Esophagus (tissue), 2 donors: ENCODE results near the gene STAT6. TPM values are rescaled to one million over a fixed set of nuclear protein-coding genes. Genes with fewer than 3 reads are reported as not detected.
A peak's percentile ranks its signal among the peaks of the same experiment; 100 is the strongest.

Experiments used
- H3K27ac ChIP-seq, 2 donors: one replicate each; pipeline ENCODE4 v1.5.1; 2013; ENCODE audit warnings: low read depth in 2 of 2, mild to moderate bottlenecking in 2 of 2, inconsistent platforms in 1 of 2, low read length in 1 of 2, moderate library complexity in 1 of 2
- H3K27me3 ChIP-seq, 2 donors: one replicate each; pipeline ENCODE4 v1.6.1; 2013; ENCODE audit warnings: low read length in 2 of 2, control low read depth in 1 of 2, mild to moderate bottlenecking in 1 of 2; ENCODE audit not compliant: insufficient read depth in 2 of 2, control insufficient read depth in 1 of 2
- H3K36me3 ChIP-seq, 2 donors: one replicate each; pipeline ENCODE4 v1.6.1; 2013; ENCODE audit warnings: low read length in 1 of 2; ENCODE audit not compliant: control insufficient read depth in 2 of 2, insufficient read depth in 2 of 2
- H3K4me1 ChIP-seq, 2 donors: one replicate each; pipeline ENCODE4 v1.6.1; 2013; ENCODE audit warnings: low read length in 1 of 2; ENCODE audit not compliant: control insufficient read depth in 2 of 2, insufficient read depth in 2 of 2
- H3K4me3 ChIP-seq, 2 donors: one replicate each; pipeline ENCODE4 v1.5.1; 2013; ENCODE audit warnings: low read length in 2 of 2, mild to moderate bottlenecking in 2 of 2, low read depth in 1 of 2, moderate library complexity in 1 of 2
- H3K9me3 ChIP-seq, 2 donors: one replicate each; pipeline ENCODE4 v1.6.1; 2013; ENCODE audit warnings: mild to moderate bottlenecking in 2 of 2, low read depth in 1 of 2, low read length in 1 of 2, moderate library complexity in 1 of 2; ENCODE audit not compliant: control insufficient read depth in 2 of 2, insufficient read depth in 1 of 2
- WGBS, 2 donors: extraction: QIAGEN DNeasy Blood & Tissue Kit; methylation state at CpG; one replicate each; pipeline ENCODE4 v1.1.7; 2013; 5-methylcytosine and 5-hydroxymethylcytosine counted together
- polyA plus RNA-seq, 2 donors: library from polyadenylated mRNA; stranded (reverse); fragments of 200-250 nt; gene quantifications; one replicate each; pipeline ENCODE4 v1.2.3, GENCODE V29; 2013
- donor health status: healthy with polysubstance abuse.
- donor health status: Bipolar disorder and iron deficiency.

The STAT6 gene
- polyA plus RNA-seq, 2 donors = 101 to 145 TPM

- Histone ChIP-seq H3K27me3 (no peaks in the 10 kb centered on the region), H3K36me3 (peaks cover 6 to 29% of the 10 kb centered on the region in 2 donors), H3K4me1 (peaks cover 2 to 15% of the 10 kb centered on the region in 2 donors), H3K27ac (peak within 1 kb of the TSS; percentile 47 to 84), H3K9me3 (no peaks in the 10 kb centered on the region), H3K4me3 (no peak within 1 kb of the TSS)
- WGBS, 2 donors = 53 to 64% methylated on average over 8 of the region's 8 CpGs
Observed at GRCh38 chr12:57146961-57147944, 36.1 kb upstream of the STAT6 start, which contains the start of gene LRP1-AS. LRP1-AS (minus strand) TSS chr12:57147619.

GRCh38 chr12:57146092-57146491 is 34.9 kb upstream of the STAT6 start:
- Histone ChIP-seq H3K9me3 (no peaks in the 10 kb centered on the region), H3K27me3 (no peaks in the 10 kb centered on the region), H3K4me3 (no peak overlapping the region), H3K4me1 (peaks cover 0 to 10% of the 10 kb centered on the region in 2 donors), H3K27ac (no peak overlapping the region), H3K36me3 (peaks cover 10 to 39% of the 10 kb centered on the region in 2 donors)
- 71 to 76% methylated on average over 2 of the region's 2 CpGs for WGBS, 2 donors

DNA sequence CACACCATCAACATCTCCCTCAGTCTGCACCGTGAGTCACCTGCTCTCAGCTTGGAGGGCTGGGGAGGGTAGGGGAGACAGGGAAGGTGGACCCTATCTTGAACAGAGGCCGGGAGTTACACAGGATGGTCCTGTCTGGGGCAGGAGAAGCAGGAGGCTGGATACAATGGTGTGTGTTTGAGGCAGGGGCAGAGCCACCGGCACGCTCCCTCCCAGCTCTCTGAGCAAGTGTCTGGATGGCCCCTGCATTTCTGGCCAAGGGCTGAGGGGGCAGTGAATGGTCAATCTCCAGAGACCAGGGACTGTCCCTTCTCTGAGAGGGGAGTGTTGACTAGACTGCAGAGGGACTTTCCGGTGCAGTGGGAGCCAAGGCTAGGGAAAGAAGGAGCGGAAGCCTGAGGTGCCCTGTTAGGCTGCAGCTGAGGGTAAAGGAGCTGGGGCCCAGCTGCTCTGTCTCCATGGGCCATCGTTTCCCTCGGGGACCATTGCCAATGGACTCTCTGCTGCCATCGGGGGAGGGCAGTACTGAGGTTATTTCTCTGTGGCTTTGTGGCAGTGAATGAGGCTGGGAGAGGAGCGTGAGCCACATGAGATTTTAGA is 34.4 kb upstream of the STAT6 start:
- 64 to 67% methylated on average over 10 of the region's 10 CpGs for WGBS, 2 donors
- Histone ChIP-seq H3K4me3 (no peak overlapping the region), H3K27ac (peak overlapping the region in 1 of 2 donors; percentile 33), H3K36me3 (peaks cover 10 to 41% of the 10 kb centered on the region in 2 donors), H3K4me1 (peaks cover 0 to 10% of the 10 kb centered on the region in 2 donors), H3K27me3 (no peaks in the 10 kb centered on the region), H3K9me3 (no peaks in the 10 kb centered on the region)

- peaks cover 13 to 49% of the 10 kb centered on the region in 2 donors for H3K36me3 ChIP-seq
- no peaks in the 10 kb centered on the region for H3K4me1 ChIP-seq
- H3K27me3 ChIP-seq = no peaks in the 10 kb centered on the region
- no peak overlapping the region for H3K27ac ChIP-seq
- H3K9me3 ChIP-seq = no peaks in the 10 kb centered on the region
- WGBS, 2 donors = 81 to 87% methylated on average over 4 of the region's 4 CpGs
- H3K4me3 ChIP-seq = no peak overlapping the region
Observed at GRCh38 chr12:57143454-57143853, 32.3 kb upstream of the STAT6 start.

DNA sequence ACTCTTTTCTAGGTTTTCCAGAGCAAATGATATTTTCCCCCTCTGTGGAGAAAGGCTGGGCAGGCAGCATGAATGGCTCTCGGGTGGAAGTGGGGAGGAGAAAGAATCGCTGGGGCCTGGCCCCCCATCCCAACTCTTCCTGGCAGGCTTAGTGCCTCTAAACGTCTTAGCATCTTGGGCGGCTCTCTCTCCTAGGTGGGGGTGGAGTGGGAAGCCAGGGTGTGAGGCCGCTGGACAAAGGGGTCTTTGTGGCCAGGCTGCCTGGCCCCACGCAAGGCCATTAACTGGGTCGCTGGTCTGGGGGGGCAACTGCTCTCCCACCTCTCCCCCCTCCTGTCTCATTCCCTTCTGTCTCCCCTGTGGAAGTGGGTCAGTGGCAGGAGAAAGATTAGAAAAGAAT is 31.6 kb upstream of the STAT6 start:
- Histone ChIP-seq H3K9me3 (no peaks in the 10 kb centered on the region), H3K27me3 (no peaks in the 10 kb centered on the region), H3K4me3 (no peak overlapping the region), H3K4me1 (no peaks in the 10 kb centered on the region), H3K36me3 (peaks cover 13 to 50% of the 10 kb centered on the region in 2 donors), H3K27ac (no peak overlapping the region)
- 73 to 77% methylated on average over 7 of the region's 7 CpGs for WGBS, 2 donors

DNA sequence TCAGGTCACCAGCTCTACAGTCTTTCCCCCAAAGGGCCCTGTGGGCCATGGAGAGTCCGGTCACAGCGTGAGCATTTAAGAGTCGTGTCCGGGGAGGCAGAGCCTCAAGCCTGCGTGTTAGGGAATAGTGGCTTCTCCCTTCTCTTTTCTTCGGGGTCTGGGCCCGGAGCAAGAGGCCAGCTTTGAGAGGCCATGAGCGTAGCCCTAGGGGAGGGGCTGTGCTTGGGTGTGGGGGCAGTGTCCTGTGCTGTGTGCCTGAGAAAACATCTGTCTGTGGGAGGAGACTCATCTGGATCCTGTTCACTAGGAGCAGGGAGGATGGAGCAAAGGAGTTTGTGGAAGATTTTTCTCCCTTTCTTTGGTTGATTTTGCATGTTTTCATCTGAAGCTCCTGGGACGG is 31.0 kb upstream of the STAT6 start:
- Histone ChIP-seq H3K36me3 (peaks cover 13 to 46% of the 10 kb centered on the region in 2 donors), H3K4me3 (no peak overlapping the region), H3K9me3 (no peaks in the 10 kb centered on the region), H3K27me3 (no peaks in the 10 kb centered on the region), H3K27ac (no peak overlapping the region), H3K4me1 (no peaks in the 10 kb centered on the region)
- WGBS, 2 donors = 83 to 87% methylated on average over 9 of the region's 9 CpGs

- Histone ChIP-seq H3K9me3 (no peaks in the 10 kb centered on the region), H3K4me1 (peaks cover 0 to 2% of the 10 kb centered on the region in 2 donors), H3K4me3 (no peak overlapping the region), H3K27ac (no peak overlapping the region), H3K27me3 (no peaks in the 10 kb centered on the region), H3K36me3 (peaks cover 13 to 42% of the 10 kb centered on the region in 2 donors)
- WGBS, 2 donors = 87 to 88% methylated on average over 8 of the region's 8 CpGs
Observed at GRCh38 chr12:57141249-57141648, 30.1 kb upstream of the STAT6 start.

GRCh38 chr12:57139796-57140649 is 28.9 kb upstream of the STAT6 start:
- Histone ChIP-seq H3K27ac (no peak overlapping the region), H3K36me3 (peaks cover 13 to 31% of the 10 kb centered on the region in 2 donors), H3K27me3 (no peaks in the 10 kb centered on the region), H3K4me1 (peaks cover 0 to 6% of the 10 kb centered on the region in 2 donors), H3K9me3 (no peaks in the 10 kb centered on the region), H3K4me3 (no peak overlapping the region)
- WGBS, 2 donors = 78 to 87% methylated on average over 6 of the region's 6 CpGs
